ENCODE measurements around the gene DUSP3. TPM values are rescaled to one million over a fixed set of nuclear protein-coding genes. Genes with fewer than 3 reads are reported as not detected.

DUSP3 gene
- total RNA-seq, 6 experiments from 2014 or later = 75.1 to 97.2 (median 87.7) TPM

- ATAC-seq = no peak
- 43% methylated on average over 6 of the region's 7 CpGs for WGBS (ENCODE audit: insufficient coverage, low coverage, low lambda C conversion rate, missing lambda C conversion rate)
Measured at GRCh38 chr17:43759836-43760235, 18.9 kb downstream of the DUSP3 start.

GRCh38 chr17:43758497-43759174 lies 20.1 kb downstream of the DUSP3 start, which contains the start of gene SOST:
TSS of gene SOST (minus strand) at chr17:43758791. CDS start at chr17:43758741, 50 bp downstream.
- TF ChIP-seq CTCF (IDR thresholded peaks at IDR 0.05) (no peak), POLR2A (IDR thresholded peaks at IDR 0.05) (no peak)
- H3K4me1 ChIP-seq = peaks cover 0 to 6% (median 0%) of the 10 kb centered on the region in 4 donors
- H3K9me3 ChIP-seq = no peaks in the 10 kb centered on the region
- intact Hi-C loops (cut with DNase I) = loop anchor here (2.0 to 10.0 kb wide), 3 partner anchors 62 to 184 kb away; no protein-coding TSS in a partner anchor
- DNase-seq (no peak), ATAC-seq (no peak)
- WGBS (ENCODE audit: insufficient coverage, low coverage, low lambda C conversion rate, missing lambda C conversion rate) = 87% methylated on average over 5 of the region's 24 CpGs
- H3K4me3 ChIP-seq = no peak within 1 kb of the TSS
- no peaks in the 10 kb centered on the region for H3K36me3 ChIP-seq
- H3K27ac ChIP-seq = no peak within 1 kb of the TSS
- H3K27me3 ChIP-seq = peaks cover 0 to 9% of the 10 kb centered on the region in 2 donors

More at GRCh38 chr17:43759836-43760235, 18.9 kb downstream of the DUSP3 start:
- no peak for DNase-seq
- TF ChIP-seq CTCF (IDR thresholded peaks at IDR 0.05) (no peak), POLR2A (IDR thresholded peaks at IDR 0.05) (no peak)
- H3K36me3 ChIP-seq = no peaks in the 10 kb centered on the region
- H3K4me3 ChIP-seq = no peak overlapping the region
- H3K4me1 ChIP-seq = peaks cover 0 to 6% (median 0%) of the 10 kb centered on the region in 4 donors
- H3K27me3 ChIP-seq = peaks cover 0 to 9% of the 10 kb centered on the region in 2 donors
- H3K27ac ChIP-seq = no peak overlapping the region
- intact Hi-C loops (cut with DNase I) = loop anchor here (2.0 to 10.0 kb wide), 4 partner anchors 63 to 185 kb away; partner anchors contain the start of gene CD300LG (in 1 of the 2)
- no peaks in the 10 kb centered on the region for H3K9me3 ChIP-seq

- TF ChIP-seq POLR2A (IDR thresholded peaks at IDR 0.05) (no peak), CTCF (IDR thresholded peaks at IDR 0.05) (no peak)
- ATAC-seq = no peak
- peaks cover 0 to 9% of the 10 kb centered on the region in 2 donors for H3K27me3 ChIP-seq
- H3K4me3 ChIP-seq = no peak overlapping the region
- no peaks in the 10 kb centered on the region for H3K36me3 ChIP-seq
- intact Hi-C loops (cut with DNase I) = loop anchor here (2.0 to 10.0 kb wide), 3 partner anchors 61 to 183 kb away; no protein-coding TSS in a partner anchor
- no peak overlapping the region for H3K27ac ChIP-seq
- peaks cover 0 to 6% (median 0%) of the 10 kb centered on the region in 4 donors for H3K4me1 ChIP-seq
- DNase-seq = no peak
- no peaks in the 10 kb centered on the region for H3K9me3 ChIP-seq
- WGBS (ENCODE audit: insufficient coverage, low coverage, low lambda C conversion rate, missing lambda C conversion rate) = 61% methylated on average over 6 of the region's 6 CpGs
Measured at GRCh38 chr17:43758086-43758485, 20.7 kb downstream of the DUSP3 start.

GRCh38 chr17:43757171-43757660 lies 21.6 kb downstream of the DUSP3 start:
- H3K27me3 ChIP-seq = peaks cover 0 to 9% of the 10 kb centered on the region in 2 donors
- H3K4me1 ChIP-seq = peaks cover 0 to 6% (median 0%) of the 10 kb centered on the region in 4 donors
- intact Hi-C loops (cut with DNase I) = loop anchor here (5.0 to 10.0 kb wide), 2 partner anchors 65 to 182 kb away; no protein-coding TSS in a partner anchor
- no peak overlapping the region for H3K4me3 ChIP-seq
- TF ChIP-seq POLR2A (IDR thresholded peaks at IDR 0.05) = no peak
- no peak for TF ChIP-seq CTCF (IDR thresholded peaks at IDR 0.05)
- ATAC-seq = no peak
- no peak overlapping the region for H3K27ac ChIP-seq
- no CpG with 5 or more reads among the region's 8 CpGs for WGBS (ENCODE audit: insufficient coverage, low coverage, low lambda C conversion rate, missing lambda C conversion rate)
- H3K36me3 ChIP-seq = no peaks in the 10 kb centered on the region
- H3K9me3 ChIP-seq = no peaks in the 10 kb centered on the region
- DNase-seq = no peak

Data from right lobe of liver (tissue), 6 donors.